CD4-positive, alpha-beta T cell treated with Interleukin-2 at 100 ng/mL for 4 hours (primary cell): ENCODE results near the gene BMP8B.
A peak's percentile ranks its signal among the peaks of the same experiment; 100 is the strongest.
"Not testable (repeated sequence)": the region's sequence is repeated elsewhere in the genome, so short reads cannot be mapped to it uniquely, and the experiment has no call there.

Source experiments
- DNase-seq: peaks from one replicate; pipeline ENCODE4 v3.0.0-alpha.2; 2020; ENCODE audit warnings: low spot score

The BMP8B gene

DNA sequence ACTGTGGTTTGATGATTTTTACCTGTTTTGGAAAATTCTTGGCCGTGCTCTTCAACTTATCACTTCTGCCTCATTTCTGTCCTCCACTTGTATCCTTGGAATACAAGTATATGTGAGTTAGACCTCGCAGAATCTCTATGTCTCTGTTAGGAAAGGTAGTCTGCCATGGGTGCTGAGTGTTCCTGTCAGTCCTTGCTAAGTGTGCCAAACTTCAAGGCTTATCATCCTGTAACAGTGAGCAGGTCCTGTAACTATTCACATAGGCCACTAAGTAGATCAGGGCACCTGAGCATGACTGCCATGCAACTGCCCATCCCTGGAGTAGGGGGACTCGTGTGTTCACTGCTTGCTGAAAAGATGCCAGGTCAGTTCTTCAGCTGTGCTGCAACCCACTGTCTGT, 24.2 kb upstream of the BMP8B start:
- DNase-seq, result no peak

DNA sequence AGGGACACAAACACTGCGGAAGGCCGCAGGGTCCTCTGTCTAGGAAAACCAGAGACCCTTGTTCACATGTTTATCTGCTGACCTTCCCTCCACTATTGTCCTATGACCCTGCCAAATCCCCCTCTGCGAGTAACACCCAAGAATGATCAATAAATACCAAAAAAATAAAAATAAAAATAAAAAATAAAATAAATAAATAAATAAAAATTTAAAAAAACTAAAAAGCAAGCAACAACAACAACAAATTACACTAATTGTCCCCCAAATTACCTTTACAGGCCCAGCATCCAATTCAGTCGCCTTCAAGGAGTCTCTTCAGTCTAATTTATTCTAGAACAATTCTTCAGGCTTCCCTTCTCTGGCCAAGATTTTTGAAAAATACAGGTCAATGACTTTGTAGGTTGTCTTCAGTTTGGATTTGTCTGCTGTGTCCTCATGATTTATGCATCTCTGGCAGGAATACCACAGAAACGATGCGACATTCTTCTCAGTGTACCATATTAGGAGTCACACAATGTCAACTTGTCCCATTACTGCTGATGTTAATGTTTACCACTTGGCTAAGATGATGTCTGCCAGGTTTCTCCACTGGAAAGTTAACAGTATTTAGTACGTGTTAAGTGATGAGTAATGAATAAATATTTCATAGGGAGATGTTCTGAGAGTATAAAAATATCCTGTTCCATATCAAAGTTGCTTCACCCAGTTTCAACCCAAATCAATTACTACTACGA, 20.3 kb upstream of the BMP8B start:
- DNase-seq, result no peak

DNA sequence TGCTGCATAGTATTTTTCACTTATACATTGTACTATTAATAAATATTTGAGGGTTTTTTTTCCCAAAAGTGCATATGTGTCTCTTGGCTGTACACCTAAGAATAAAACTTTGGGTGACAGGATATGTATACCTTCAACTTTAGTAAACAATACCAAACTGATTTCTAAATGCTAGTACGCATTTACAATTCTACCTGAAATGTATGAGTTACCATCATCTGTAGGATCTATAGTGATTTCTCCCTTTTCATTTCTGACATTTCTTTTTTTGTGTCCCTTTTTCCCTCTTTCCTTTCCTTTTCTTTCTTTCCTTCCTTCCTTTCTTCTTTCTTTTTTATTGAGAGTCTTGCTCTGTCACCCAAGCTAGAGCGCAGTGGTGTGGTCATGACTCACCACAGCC, 16.7 kb upstream of the BMP8B start:
- no peak for DNase-seq

DNA sequence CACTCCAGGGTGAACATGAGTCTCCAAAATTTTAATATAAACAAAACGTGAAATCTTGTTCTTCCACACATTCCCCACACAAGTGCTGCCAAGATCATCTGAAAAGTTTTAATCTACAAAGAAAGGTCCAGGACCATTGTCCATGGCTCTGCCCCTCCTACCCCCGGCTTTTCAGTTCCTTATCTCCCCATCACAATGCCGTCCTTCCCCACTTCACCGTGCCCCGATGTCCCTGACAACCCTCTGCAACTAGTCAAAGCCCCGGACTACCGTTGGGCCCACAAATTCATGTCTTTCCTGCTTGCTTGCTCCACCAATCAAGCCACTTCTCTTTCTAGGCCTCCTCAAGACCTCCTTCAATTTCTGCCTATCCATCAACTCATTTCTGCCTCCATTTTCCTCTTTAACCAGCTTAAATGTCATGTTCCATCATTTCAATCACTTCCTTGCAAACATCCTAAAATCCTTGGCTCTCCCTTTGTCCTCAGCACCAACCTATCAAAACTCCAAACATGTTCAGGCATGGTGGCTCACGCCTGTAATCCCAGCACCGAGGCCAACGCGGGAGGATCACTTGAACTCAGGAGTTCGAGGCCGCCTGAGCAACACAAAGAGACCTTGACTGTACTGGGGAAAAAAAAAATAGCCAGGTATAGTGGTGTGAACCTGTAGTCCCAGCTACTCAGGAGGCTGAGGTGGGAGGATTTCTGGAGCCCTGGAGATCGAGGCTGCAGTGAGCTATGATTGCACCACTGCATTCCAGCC, 14.0 kb upstream of the BMP8B start:
- no peak for DNase-seq

DNA sequence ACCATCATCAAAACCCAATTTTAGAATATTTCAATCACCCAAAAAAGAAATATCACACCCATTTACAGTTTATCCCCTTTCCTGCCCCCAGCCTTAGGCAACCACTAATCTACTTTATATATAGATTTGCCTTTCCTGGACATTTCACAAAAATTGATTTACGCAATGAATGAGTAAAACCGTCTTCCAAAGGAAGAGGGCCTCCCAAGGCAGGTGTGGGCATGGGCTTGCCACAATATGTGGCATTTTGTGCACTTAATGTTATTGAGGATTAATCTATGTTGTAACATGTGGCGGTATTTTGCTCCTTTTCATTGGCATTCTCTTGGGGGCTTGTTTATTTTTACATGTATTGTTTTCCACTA, 11.8 kb upstream of the BMP8B start:
- no peak for DNase-seq

DNA sequence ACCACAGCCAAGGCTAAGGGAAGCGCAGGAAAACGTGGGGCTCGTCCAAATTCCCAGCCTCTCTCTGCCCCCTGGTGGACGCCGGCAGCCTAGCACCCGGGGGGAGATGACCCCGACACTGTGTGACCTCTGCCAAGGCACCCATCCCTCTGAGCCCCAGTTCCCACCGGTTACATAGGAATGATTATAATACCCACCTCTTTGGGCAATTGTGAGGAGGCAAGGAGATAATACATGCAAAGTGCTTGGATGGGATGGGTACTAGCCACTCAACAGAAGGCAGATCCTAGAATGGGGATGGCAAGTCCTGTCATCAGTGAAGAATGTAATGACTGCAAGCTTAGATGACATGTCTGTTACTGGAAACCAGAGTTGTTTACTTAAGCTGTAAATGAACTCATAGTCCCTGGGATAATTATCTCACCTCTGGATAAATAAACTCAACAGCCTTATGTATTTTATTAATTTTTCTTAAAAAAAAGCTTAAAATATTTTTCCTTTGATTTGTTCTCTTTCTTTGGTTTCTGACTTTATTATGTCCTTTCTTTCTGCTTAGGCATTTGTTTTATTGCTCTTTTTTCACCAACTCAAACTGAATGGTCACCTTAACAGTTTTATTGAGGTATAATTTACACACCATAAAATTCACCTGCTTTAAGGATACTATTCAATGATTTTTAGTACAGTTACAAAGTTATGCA, 11.3 kb upstream of the BMP8B start:
- DNase-seq, result peak; percentile 75

DNA sequence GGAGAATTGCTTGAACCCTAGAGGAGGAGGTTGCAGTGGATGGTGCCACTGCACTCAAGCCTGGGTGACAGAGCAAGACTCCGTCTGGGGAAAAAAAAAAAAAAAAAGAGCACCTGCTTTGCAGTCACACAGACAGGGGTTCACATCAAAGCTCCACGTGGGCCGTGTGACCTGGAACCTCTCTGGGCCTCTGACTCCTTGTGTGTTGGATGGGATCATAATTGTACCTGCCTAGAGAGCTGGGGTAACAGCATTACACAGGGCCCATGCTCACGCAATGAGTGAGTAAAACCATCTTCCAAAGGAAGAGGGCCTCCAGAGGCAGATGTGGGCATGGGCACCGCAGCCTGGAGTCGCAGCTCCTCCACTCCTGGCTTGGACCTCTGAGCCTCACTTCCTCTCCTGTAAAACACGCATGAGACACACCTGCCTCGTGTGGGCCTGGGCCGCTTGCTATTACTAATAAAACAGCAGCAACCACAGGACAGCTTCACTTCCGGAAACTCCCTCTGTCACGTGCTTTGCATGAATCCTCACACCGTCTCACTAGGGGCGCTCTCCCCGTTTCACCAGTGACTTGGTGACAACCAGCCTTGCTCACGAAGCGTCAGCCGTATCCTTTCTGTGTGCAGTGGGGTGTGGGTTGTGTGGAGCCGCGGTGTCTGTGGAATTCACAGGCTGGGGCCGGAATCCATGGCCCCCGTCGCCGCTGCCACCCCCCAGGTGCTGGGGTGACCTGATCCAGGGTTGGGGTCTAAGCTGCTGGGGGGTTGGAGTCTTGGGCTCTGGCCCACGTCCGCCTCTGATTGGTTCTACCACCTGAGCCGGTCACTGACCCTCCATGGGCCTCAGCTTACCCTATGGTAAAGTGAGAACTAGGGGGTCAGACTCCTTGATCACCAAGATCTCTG, 10.4 kb upstream of the BMP8B start:
- DNase-seq, result peak; percentile 95

DNA sequence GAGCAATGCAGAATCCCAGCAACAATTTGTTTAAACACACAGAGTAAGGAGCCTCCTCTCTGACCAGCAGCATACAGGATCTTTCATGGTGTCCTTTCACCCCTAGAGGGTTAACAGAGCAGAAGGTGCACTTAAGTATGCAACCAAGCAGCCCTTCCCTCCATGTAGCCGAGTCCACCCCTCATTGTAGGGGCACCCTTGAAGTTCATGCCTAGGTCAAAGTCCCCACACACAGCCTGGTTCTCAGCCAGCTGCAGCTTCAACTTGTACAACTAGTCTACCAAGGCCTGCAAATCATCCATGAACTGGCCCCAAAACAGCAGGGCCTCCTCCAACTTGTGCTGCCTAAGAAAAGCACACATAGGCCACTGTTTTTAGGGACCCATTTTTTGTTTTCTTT, 7.0 kb upstream of the BMP8B start:
- no peak for DNase-seq

DNA sequence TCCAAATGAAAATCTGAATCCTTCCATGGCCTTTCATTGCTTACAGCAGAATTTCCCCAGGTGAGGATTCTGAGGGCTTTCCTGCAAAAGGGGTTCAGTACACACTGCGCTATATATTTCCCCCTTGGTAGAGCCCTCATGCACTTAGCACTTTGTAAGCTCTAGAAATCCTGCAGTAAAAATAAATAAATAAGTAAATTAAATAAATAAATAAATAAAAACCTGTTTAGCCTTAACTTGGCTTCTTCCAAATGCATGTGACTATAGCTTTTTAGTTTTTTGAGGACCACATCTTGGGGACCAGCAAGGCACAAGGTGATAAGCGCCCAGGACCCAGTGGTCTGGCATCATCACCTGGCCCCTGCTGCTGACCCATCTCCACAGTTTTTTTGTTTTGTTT, 3.2 kb upstream of the BMP8B start:
- no peak for DNase-seq

DNA sequence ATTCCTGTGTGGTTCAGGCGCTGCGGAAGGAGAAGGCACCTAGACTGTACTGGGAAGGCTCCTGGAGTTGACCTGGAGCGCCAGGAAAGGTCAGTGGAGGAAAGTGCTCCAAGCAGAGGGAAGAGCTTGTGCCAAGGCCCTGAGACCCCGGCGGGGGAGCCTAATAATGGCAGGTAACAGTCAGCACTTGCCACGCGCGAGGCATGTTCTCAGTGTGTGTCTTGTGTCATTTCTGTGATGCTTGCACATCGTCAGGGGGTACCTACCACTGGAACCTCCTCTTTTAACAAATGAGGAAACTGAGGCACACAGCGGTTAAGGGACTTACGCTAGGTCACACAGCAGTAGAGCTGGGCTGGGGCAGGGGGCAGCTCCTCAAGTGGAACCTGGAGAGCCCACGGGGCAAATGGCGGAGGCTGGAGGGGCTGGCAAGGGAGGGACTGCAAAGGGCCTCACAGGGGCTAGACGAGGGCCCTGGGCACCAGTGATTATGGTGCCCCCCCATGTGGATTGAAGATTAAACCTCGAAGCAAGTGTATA, 976 bp upstream of the BMP8B start:
- no peak for DNase-seq

DNA sequence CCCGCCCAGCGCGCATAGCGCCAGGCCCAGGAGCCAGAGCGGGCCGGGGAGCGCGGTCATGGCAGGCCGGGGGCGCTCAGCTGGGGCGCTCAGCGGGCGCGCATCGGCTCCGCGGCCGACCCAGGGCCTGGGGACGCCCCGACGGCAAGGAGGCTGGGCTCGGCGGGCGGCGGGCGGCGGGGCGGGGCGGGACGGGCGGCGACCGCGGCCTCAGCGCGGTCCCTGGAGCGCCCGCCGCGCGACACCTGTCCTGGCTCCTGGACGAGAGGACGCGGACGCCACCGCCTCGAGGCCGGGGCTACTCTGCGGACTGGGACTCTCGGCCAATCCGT, 273 bp downstream of the BMP8B start:
- DNase-seq, result no peak

DNA sequence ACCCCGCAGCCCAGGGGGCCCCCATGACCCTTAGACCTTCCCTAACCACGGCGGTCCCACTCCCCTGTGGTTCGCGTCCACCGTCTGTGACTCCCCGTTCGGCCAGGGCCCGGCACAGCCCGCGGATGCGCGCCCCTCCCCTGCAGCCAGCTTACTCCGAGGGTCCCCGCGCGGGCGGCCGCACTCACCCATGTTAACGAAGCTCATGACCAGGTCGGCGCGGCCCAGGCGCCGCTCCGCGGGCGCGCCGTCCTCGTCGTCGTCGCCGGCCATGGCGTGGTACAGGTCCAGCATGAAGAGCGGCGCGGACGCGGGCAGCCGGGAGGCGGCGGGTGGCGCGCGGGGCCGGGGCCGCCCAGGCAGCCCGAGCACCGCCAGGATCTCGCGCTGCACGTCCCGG, 701 bp downstream of the BMP8B start:
- not testable (repeated sequence) for DNase-seq

DNA sequence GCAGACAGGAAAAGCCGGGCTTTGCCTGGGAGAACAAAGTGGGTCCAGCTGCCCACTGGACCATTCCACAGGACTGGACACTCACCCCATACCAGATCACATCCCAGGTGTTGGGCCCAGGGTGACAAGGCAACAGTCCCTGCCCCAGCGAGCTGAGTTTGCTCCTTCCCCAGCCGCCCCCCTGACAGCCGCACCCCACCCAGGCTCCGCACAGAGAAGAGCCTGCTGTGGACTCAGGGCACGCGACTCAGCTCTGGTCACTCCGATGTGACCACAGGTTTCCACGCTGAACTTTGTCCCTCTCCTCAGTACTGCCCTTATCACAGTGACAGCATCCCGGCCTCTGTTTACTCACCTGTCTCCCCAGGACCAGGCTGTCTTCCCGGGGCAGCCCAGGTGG, 1.2 kb downstream of the BMP8B start:
- DNase-seq, result no peak

DNA sequence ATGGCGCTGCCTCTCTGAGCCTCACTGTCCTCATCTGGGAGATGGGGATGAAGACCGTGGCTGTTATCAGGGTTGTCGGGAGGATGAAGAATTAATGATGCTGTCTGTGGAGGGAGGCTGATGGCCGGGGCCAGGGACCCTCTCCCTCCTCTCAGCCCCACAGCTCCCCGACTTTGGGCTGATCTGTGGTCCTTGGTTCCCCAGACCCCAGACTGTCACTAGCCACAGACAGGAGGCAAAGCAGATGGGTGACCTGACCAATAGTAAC, 1.6 kb downstream of the BMP8B start:
- not testable (repeated sequence) for DNase-seq

DNA sequence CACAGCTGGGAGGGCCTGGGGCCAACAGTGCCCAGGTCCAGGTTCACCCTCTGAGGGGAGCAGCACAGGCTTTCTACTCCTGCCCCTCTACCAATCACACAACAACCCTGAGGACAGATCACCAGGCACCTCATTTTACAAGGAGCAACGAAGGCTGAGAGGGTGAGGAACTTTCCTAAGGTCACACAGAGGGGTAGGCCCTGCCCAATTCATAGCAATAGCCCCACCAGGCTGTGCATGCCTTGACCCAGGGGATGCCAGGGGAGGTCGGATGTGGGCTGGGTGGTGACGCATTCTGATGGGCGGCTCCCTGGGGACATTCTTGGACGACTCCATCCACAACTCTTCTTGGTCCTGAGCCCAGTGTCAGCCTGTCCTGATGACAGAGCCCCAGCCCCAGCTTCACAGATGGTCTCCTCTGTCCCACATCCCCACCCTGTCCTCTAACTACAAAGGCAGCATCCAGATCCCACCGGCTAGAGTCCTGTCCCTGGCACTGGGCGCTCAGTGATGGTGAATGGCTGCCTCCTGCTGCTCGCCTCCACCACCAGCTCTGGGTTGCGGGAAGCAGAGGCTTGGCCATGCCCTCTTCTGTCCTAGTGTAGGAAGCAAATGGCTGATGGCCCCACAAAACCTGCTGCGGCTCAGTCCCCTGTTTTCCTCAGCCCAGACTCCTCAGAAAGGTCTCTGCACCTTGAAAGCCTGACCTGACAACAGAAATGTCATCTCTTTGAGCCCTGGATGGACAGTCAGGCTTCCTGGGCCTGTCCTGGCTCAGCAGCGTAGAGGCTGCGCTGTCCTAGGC, 2.2 kb downstream of the BMP8B start:
- not testable (repeated sequence) for DNase-seq

DNA sequence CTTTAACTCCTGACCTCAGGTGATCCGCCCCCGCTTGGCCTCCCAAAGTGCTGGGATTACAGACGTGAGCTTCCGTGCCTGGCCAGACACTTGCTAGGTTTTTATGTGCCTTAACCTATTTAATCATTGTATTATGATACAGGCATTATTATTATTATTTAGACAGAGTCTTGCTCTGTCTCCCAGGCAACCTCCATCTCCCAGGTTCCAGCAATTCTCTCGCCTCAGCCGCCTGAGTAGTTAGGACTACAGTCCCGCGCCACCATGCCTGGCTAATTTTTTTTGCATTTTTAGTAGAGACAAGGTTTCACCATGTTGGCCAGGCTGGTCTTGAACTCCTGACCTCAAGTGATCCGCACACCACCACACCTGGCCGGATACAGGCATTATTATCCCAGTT, 6.0 kb downstream of the BMP8B start:
- DNase-seq, result not testable (repeated sequence)

DNA sequence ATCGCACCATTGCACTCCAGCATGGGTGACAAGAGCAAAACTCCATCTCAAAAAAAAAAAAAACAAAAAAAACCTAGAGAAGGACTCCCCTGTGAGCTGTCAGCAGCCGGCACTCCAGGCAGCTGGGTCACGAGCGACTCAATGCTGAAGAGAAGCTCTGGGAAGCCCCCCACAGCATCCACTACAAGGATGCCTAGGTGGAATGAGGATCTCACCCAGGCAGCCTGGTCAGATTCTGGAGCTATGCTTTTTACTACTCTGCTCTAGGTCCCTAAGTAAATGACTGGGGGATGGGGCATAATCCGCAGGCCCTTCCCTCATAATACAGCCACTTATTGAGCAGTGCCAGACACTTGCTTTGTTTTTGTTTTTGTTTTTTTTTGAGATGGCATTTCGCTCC, 6.6 kb downstream of the BMP8B start:
- DNase-seq, result no peak

DNA sequence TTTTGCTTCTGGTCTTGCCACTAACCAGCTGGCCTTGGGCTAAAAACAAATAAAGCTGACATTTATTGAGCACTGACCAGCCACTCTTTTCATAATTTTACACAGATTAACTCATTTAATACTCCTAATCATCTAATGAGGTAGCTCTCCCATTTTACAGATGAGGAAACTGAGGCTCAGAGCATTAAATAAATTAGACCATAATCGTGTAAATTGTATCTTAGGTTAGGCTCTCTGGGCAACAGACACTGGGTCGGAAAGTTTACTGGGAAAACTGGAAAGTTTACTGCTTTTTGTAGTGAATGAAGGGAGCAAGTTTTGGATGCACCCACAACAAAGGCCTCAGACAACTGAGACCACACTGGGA, 7.3 kb downstream of the BMP8B start:
- DNase-seq, result no peak

DNA sequence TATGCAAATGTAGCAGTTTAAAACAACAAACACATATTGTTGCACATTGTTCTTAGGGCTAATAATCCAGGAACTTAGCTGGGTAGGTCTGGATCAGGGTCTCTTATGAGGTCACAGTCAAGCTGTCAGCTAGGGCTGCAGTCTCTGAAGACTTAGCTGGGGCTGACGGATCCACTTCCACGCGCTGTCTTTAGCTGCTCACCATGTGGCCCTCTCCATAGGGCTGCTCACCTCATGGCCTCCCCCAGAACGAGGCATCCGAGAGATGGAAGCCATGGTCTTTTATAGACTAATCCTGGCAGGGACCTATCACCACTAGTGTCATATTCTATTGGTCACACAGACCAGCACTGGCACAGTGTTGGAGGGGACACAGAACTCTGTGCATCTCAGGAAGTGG, 8.8 kb downstream of the BMP8B start:
- DNase-seq, result no peak

DNA sequence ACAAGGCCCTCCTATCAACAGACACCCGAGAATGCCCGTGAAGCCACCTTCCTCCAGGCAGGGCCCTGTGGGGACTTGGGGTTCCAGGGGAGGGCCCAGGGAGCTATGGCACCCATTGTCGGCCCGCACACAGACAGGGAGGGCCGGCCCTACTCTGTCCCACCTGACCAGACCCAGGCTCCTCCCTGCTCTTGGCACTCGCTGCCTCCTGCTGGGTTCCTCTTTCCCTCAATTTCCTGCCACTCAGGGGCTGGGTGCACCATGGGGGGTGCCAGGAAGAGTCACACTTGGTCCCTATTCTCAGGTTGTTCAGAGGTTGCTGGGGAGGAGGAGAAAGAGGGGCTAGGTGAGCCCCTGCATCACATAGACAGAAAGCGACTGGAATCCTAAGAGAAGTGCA, 9.5 kb downstream of the BMP8B start:
- DNase-seq, result no peak

DNA sequence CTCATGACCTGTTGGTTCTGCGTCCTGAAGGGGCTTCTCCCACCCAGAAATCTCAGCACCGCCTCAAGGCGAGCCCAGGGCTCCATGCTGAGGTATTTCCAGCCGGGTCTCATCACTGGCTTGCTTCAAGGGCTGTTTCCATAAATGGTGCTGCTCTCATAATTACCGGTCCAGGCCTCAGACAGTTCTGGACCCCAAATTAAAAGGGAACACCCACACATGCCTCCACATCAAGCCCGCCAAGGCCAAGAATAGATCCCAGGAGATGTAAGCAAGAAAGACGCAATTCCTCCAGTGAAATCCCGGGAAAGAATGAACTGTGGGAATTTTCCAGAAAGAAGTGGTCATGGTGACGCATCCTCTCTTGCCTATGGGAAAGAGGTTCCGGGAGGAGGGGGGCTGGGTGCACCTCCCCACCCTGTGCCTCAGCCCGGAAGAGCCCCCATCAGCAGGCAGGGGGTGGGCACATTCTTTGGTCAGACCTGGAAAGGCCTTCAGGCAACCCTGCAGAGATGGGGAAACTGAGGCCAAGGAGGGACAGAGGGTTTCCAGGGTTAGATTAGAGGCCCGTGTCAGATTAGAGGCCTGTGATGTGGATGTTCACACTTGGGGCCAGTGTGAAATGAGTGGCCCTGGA, 10.1 kb downstream of the BMP8B start:
- DNase-seq, result not testable (repeated sequence)
